Activated naive CD8-positive, alpha-beta T cell treated with anti-CD3 and anti-CD28 coated beads, Interleukin-2, amount 50 U/mL, for 16 hours (primary cell): ENCODE results near the gene HRG.
"Not testable (repeated sequence)": the region's sequence is repeated elsewhere in the genome, so short reads cannot be mapped to it uniquely, and the experiment has no call there.

ENCODE experiments used
- DNase-seq: peaks from one replicate; pipeline ENCODE4 v3.0.0-alpha.2; 2020; ENCODE audit warnings: low read depth, low spot score

Gene HRG

DNA sequence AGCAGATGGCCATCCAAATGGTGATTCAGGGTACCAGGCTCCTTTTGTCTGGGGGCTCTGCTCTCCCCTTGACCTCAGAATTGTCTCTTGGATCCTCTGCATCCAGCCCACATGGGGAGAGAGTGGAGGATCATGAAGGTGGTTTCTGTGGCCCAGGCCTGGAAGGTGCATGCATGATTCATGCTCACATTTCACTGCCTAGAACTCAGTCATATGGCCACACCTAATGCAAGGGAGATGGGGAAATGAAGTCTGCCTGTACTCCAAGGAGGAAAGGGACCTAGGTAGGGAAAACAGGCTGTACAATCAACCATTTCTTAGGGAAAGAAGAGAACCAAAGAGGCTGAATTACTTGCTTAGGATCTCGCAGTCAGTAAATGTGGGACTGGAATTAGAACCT, 15.1 kb downstream of the HRG start:
- DNase-seq: no peak

DNA sequence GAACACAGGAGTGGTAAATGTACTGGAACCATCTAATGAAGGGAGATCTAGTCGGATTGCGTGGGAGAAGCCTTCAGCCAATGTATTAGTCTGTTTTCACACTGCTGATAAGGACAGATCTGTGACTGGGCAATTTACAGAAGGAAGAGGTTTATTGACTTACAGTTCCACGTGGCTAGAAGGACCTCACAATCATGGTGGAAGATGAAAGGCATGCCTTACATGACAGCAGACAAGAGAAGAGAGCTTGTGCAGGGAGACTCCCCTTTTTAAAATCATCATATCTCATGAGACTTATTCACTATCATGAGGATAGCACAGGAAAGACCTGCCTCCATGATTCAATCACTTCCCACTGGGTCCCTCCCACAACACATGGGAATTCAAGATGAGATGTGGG, 17.0 kb downstream of the HRG start:
- no peak for DNase-seq

DNA sequence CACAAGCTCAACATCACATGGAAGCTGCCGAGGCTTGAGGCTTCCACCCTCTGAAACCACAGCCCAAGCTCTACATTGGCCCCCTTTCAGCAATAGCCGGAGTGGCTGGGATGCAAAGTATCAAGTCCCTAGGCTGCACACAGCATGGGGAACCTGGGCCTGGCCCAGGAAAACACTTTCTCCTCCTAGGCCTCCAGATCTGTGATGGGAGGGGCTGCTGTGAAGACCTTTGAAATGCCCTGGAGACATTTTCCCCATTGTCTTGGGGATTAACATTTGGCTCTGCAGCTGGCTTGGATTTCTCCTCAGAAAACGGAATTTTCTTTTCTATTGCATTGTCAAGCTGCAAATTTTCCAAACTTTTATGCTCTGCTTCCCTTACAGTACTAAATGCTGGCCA, 18.2 kb downstream of the HRG start:
- DNase-seq: no peak

DNA sequence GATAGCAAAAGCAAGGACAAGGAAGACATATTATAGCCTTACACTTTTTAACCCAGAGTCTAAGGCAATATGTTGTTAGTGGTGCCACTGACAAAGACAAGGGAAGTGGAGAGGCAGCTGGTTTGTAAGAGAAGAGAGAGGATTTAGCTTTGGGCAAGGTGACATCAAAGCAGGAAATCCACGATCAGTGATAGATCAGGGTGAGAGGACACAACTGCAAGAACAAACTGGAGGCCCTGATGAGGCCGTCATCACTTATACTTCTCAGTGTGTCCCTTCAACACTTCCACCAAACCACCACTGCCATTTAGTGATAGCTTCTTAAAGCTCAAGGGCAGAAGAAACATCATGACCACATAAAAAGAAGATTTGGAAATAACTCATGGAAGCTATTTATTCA, 20.7 kb downstream of the HRG start:
- not testable (repeated sequence) for DNase-seq

DNA sequence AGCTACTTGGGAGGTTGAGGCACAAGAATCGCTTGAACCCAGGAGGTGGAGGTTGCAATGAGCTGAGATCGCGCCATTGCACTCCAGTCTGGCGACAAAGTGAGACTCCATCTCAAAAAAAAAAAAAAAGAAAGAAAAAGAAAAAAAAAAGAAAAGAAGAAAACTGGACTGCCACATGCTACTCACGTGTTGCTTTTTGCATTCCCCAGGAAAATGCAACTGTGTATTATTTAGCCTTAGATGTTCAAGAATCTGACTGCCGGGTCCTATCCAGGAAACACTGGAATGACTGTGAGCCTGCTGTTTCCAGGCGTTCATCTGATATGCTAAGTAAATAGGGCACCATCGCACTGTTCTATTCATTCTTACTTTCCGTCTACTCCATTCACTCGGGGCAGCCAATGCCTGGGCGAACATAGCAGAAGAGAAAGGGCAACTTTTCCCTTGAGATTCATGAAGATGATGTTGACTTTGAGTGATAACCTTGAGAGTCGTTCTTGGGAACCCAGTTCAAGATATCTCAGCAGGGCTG, 21.4 kb downstream of the HRG start:
- no peak for DNase-seq

DNA sequence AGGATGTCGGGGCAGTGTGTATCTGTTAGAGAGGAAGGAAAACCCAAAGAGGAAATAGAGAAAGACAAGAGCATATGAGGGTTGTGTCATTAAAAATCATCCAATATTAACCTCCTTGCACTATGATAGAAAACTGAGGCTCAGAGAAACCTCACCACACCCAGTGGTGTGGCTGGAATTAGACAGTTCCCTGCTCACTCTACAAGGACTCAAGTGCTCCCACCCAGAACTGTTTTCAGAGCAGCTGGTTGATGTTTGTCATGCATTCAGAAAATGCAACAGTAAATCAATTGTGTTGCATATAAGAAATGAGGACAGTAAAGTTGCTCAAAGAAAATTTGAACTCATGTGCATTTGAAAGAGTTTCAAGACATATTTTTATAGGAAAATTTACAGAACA, 24.5 kb downstream of the HRG start:
- DNase-seq: not testable (repeated sequence)

DNA sequence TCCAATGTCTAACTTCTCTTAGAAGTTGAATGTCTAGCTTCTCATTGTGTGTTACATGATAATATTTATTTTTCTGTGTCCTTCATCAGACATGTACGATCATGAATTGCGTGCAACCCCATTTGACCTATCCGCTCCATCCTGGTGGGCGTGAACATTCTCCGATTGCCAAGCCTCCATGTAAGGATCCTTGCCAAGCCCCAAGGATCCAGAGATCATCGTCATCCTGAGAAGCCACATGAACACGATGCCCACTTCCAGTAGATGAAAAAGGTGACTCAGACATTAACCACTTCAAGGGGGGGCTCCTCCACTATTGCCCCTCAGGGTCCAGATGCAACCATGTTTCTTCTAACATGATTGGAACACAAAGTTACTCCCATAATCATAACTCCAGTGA, 25.9 kb downstream of the HRG start:
- DNase-seq: no peak

DNA sequence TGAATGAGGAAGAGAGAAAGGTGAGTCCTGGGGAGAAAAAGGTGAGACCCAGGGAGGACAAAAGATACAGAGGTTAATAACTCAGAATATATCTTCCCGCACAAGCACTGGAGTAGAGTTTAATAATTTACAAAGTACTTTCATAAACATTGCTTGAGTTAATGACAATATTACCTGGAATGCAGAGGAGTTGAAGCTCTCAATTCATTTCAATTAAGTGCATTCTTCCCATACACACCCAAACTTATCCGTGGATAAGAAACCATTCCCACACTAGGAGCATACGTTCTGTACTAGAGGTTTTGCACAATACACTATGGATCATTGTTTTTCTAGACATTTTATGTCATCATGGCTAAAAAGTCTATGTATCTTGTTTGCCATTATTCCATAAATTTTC, 28.0 kb downstream of the HRG start:
- DNase-seq: no peak

DNA sequence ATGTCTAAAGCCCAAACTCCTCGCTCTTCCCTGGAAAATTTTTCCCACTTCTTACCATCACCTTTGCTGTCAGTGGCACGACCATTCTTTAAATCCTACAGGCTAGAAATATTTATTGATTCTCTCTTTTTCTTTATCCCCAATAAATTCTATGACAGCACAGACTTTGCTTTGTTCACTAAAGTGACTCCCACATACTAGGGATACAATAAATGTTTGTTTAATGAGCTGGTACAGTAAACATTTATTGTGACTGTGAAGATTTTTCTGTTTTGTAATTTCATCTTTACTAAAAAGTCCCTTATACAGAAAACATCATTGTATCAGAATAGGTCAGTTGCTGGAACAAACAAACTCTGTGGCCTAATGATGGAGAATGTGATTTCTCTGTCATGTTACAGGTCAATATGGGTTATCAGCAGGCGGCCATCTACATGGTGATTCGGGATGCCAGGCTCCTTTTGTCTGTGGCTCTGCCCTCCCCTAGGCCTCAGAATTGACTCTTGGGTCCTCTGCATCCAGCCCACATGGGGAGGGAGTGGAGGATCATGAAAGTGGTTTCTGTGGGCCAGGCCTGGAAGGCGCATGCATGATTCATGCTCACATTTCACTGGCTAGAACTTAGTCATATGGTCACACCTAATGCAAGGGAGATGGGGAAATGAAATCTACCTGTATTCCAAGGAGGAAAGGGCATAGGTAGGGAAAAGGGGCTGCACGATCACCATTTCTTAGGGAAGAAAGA, 28.6 kb downstream of the HRG start:
- DNase-seq: no peak

DNA sequence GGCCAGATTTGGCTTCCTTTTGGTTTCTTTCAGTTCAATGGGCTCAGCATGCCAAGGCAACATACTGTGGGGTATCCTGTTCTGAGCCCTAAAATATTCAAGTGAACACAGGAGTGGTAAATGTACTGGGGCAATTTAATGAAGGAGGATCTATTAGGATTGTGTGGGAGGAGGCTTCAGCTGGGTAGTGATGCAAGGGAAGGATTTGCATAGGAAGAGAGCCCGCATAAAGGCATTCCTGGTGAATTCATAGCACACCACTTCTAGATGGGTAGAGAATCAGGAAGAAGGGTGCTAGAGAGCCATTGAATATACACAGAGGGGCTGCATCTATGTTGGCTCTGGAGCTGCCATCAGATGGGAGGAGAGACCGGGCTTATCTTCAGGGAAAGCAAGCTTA, 30.7 kb downstream of the HRG start:
- no peak for DNase-seq

DNA sequence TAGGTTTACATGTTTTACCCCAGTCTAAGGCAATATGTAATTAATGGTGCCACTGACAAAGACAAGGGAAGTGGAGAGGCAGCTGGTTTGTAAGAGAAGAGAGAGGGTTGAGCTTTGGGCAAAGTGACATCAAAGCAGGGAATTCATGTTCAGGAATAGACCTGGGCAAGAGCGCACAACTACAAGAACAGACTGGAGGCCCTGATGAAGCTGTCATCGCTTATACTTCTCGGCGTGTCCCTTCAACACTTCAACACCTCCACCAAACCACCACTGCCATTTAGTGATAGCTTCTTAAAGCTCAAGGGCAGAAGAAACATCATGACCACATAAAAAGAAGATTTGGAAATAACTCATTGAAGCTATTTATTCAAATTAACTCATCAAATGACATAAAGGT, 31.7 kb downstream of the HRG start:
- DNase-seq: no peak

DNA sequence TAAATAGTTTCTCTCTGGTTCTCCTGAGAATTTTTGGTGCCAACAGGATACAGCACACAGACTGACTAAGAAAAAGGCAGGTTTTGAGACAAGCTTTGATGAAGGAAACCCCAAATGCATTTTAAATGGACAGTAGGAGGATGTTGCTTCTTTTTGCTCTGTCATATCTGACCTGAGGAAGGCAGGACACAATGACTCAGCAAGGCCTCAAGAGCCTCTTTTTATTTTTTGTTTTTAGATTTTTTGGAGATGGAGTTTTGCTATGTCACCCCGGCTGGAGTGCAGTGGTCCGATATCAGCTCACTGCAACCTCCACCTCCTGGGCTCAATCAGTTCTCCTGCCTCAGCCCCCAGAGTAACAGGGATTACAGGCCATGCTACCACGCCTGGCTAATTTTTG, 34.5 kb downstream of the HRG start:
- DNase-seq: no peak

DNA sequence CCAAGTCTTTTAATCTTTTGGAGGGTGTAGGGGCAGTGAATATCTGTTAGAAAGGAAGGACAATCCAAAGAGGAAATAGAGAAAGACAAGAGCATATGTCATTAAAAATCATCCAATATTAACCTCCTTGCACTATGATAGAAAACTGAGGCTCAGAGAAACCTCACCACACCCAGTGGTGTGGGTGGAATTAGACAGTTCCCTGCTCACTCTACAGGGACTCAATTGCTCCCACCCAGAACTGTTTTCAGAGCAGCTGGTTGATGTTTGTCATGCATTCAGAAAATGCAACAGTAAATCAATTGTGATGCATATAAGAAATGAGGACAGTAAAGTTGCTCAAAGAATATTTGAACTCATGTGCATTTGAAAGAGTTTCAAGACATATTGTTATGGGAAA, 36.6 kb downstream of the HRG start:
- not testable (repeated sequence) for DNase-seq

DNA sequence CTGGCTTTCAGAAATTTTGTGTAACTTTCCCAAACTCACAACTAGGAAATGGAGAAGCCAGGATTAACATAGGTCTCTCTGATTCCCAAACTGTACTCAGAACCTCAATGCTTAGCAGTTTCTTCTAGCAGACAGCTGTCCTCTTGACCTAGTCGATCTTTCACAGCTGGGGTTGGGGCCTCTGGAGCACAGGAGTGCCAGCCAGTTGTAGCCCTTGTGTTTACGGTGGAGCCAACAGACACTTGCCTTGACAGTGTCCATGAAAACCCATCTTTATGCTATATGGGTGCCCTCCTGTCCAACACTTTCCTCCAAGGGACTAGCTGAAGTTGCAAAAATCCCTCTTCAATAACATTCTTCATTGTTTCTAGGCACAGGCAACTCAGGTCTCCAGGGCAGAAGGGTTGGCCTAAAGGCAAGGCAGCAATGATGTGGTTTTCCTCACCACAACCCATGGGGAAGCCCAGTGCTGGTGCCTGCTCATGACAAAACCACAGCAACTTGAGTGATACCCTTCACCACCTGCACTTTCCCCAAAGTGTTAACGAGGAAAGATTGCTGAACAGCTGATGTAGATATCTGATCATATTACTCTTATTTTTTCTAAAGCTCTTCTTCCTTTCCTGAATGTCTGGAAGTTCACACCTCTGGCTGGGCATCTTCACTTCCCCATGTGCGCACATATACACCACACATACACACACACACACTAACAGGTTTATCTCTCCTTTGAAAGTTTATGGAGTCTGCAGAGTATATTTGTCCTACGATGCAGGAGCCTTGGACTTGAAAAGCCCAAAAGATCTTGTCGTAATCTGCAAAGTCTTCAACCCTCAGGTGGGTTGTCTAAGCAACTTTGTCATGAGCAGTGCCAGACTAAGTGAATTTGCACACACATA, 40.3 kb downstream of the HRG start:
- no peak for DNase-seq

DNA sequence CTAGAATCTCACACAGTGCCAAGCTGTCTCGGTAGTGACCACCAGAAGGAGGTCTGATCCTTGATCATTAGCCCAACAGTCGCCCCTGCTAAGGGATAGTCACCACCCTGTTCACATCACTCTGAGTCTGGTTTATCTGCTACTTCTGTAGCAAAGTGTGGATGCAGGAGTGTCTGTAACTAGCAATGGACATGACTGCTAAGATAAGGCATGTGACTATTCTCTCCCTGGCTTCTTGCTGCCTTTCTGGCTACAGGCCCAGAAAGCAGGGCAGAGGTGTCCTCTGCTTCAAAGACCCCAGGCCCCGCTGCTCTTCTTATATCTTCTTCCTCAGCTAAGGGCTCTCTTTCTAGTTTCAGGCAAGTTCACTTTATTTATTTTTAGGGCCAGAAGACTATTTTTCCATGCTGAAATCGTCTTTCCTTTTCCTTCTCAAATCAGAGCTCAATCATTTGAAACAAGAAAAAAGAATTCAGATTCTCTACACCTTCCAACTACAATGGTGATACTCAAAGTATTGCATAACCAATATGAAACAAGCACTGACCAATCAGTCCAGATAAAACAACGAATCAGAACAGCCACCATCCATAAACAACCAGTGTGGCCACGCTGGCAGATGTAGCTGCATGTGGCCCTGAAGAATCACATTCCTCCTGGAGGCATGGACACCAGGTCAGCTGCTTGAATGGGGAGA, 43.3 kb downstream of the HRG start:
- no peak for DNase-seq

DNA sequence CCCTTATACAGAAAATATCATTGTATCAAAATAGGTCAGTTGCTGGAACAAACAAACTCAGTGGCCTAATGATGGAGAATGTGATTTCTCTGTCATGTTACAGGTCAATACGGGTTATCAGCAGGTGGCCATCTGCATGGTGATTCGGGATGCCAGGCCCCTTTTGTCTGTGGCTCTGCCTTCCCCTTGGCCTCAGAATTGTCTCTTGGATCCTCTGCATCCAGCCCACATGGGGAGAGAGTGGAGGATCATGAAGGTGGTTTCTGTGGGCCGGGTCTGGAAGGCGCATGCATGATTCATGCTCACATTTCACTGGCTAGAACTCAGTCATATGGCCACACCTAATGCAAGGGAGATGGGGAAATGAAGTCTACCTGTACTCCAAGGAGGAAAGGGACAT, 44.9 kb downstream of the HRG start:
- not testable (repeated sequence) for DNase-seq

DNA sequence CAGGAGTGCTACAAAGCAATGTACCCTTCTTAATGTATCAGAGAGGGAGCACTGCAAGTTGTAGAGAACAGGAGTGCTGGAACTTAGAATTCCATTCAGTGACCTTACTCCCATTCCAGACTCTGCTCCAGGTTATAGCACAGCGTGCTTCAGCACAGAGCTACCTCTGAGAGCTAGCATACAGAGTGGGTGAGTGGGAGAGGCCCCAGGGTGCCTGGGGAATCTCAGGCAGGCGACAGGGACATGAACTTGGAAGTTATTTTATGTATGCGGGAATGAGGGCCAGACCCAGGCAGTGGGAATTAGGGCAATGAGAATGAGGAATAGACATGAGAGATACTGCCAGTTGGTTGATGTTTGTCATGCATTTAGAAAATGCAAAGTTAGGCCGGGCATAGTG, 47.7 kb downstream of the HRG start:
- no peak for DNase-seq

DNA sequence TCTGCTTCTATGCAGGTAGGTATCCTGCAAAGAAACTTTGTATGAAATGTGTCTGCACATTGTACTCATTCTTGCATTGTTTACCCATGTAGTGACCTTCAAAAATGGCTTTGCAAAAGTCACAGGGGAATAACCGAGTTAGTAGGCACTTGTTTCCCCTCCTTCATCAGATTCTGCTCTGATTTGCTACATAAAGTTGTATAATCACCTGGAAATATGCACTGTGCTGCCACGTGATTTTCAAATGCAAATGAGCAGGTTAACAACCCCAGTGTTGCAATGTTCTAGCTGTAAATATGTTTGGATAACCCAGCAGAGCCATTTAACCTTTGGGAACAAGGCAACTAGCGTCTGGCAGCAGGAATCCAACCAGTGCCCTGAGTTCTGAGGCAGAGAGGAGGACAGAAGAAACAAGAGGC, 51.2 kb downstream of the HRG start, which contains the start of gene KNG1:
Gene KNG1 (plus strand): TSS at position 321 of the 419 bp plus-strand sequence. CDS start 184 bp downstream, outside the sequence.
- DNase-seq: no peak

DNA sequence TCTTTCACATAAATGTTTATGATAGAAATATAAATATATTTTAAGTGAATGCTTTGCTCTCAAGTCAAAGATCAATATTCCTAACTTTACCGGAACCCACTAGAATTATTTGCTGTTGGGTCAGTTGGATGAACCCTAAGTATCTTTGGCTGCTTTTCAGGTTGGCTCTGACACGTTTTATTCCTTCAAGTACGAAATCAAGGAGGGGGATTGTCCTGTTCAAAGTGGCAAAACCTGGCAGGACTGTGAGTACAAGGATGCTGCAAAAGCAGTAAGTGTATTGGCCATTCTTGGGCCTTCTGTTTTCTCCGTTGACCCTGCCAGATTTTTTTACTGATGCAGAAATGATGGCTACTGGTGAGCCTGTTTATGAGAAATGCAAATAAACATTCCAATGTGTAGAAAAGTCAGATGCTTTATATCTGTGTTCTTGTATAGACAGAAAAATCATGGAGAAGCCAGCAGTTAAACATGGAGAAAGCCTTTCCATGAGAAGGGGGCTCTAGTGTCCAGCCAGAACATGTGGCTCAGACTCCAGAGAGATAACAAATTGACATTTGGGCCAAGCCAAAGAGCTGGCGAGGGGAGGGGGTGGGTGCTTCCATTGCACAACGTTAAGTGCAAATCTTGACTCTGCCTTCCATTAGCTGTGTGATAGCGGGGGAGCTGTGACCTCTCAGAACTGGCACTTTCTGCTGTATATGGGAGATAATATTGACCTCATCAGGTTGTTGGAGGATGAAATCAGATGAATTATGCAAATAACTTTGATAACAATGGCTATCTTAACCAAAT, 54.3 kb downstream of the HRG start:
- DNase-seq: no peak

DNA sequence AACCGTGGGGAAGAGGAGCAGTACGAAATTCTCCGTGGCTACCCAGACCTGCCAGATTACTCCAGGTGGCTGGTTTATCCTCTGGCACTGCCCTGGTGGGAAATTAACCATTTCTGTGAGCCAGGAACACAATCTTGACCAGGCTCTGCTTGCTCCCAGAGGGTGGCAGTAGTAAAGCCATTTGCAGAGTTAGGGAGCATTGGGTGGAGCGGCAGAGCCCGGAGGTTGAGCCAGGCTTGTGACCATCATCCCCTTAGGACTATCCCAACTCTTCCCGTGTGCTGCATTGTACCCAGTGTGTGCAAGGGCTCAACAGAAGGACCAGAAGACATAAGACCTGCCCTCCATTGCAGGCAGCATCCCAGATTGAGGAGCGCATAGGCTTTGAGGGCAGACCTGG, 56.6 kb downstream of the HRG start:
- no peak for DNase-seq

DNA sequence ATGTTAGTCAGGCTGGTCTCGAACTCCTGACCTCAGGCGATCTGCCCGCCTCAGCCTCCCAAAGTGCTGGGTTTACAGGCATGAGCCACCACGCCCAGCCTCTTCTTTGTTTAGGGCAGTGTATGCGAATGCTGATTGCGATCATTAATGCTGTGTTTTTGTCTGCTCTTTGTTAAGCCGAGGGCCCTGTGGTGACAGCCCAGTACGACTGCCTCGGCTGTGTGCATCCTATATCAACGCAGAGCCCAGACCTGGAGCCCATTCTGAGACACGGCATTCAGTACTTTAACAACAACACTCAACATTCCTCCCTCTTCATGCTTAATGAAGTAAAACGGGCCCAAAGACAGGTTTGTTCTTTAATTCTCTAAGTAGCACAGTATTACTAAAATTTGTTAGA, 59.1 kb downstream of the HRG start:
- no peak for DNase-seq
